Rectal smooth muscle tissue (tissue), 1 donor: Measurements from ENCODE around the gene NHS.
"Not testable (repeated sequence)": the region's sequence is repeated elsewhere in the genome, so short reads cannot be mapped to it uniquely, and the experiment has no call there.

Experiments
- H3K27ac ChIP-seq: one replicate; pipeline ENCODE4 v1.7.0; 2013; ENCODE audit warnings: low read depth, low read length, inconsistent platforms
- H3K27me3 ChIP-seq: one replicate; pipeline ENCODE4 v1.7.0; 2013; ENCODE audit warnings: low read length; ENCODE audit not compliant: control insufficient read depth, insufficient read depth
- H3K36me3 ChIP-seq: one replicate; pipeline ENCODE4 v1.7.0; 2013; ENCODE audit warnings: low read length; ENCODE audit not compliant: control insufficient read depth, insufficient read depth
- H3K4me1 ChIP-seq: one replicate; pipeline ENCODE4 v1.7.0; 2013; ENCODE audit warnings: low read length; ENCODE audit not compliant: control insufficient read depth, insufficient read depth
- H3K4me3 ChIP-seq: one replicate; pipeline ENCODE4 v1.7.0; 2013; ENCODE audit warnings: low read length
- H3K9ac ChIP-seq: one replicate; pipeline ENCODE4 v1.7.0; 2013; ENCODE audit warnings: low read length

The NHS gene

DNA sequence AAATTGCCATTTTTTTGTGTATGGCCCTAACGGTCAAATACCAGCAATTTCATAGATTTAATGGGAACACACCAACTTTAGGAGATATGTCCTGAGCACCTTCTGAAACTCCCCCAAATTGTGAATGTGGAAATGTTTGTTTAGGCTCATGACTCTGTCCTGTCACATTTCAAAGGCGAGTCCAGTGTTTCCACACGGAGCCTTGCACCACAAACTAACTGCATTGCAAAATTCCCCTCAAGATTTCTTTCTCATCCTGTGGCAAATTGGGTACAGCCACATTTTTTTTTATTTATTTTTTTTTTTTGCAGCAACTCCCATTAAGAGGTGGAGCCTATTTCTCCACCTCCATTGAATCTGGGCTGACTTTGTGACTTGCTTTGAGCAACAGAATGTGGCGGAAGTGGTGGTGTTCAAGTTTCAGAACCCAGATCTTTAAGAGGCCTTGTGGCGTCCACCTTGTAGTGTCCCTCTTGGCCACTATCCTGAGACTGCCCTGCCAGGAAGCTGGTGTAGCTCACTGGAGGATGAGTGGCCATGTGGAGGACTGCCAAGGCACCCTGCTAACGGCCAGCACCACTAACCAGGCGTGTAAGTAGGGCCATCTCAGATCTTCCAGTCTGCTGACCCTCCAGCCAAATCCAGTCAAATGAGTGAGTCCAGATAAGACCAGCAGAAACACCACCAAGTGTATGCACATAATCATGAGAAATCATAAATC is 189.8 kb downstream of the NHS start:
- Histone ChIP-seq H3K9ac (no peak overlapping the region), H3K27ac (no peak overlapping the region), H3K27me3 (no peaks in the 10 kb centered on the region)

DNA sequence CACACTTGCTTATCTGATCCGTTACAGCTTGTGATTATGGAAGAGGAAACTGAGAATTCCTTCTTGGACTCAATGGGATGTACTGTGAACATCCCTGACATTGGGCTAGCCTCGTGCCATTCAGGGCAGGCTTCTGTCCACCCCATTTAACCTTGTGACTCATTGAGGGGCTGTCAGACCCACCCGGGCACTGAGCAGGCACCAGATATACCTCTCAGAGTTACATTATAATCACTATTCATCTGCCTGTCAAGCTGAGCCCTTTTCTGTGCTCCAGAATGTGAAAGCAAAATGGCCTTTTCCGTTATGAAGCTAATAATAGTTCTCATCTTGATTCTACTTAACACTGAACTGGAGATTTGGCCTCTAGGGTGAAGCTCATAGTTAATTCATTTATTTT is 191.7 kb downstream of the NHS start:
- Histone ChIP-seq H3K27ac (peak overlapping the region; percentile 30), H3K4me1 (no peaks in the 10 kb centered on the region), H3K9ac (no peak overlapping the region), H3K4me3 (no peak overlapping the region), H3K27me3 (no peaks in the 10 kb centered on the region), H3K36me3 (no peaks in the 10 kb centered on the region)

More for the DNA sequence above, 189.8 kb downstream of the NHS start:
- H3K4me3 ChIP-seq: no peak overlapping the region
- no peaks in the 10 kb centered on the region for H3K36me3 ChIP-seq
- H3K4me1 ChIP-seq: peaks cover 8% of the 10 kb centered on the region

DNA sequence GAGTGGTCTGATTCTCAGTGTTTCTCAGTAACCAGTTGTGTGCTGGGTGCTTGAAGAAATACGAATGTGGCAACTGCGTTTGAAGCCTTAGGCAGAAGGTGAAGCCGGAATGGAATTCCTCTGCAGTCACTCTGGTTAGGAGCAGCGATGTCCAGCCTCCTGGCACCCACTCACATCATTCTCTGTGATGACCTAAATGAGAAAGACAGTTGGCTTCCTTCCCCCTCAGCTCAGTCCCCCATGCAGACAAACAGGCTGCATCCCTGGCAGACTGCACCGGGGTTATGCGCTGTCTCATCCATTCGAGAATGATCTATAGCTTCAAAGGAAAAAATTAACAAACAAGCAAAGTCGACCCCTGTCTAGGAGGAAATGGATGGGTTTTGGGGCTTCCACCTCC is 192.2 kb downstream of the NHS start:
- Histone ChIP-seq H3K4me3 (no peak overlapping the region), H3K4me1 (no peaks in the 10 kb centered on the region), H3K27ac (peak overlapping the region; percentile 53)

DNA sequence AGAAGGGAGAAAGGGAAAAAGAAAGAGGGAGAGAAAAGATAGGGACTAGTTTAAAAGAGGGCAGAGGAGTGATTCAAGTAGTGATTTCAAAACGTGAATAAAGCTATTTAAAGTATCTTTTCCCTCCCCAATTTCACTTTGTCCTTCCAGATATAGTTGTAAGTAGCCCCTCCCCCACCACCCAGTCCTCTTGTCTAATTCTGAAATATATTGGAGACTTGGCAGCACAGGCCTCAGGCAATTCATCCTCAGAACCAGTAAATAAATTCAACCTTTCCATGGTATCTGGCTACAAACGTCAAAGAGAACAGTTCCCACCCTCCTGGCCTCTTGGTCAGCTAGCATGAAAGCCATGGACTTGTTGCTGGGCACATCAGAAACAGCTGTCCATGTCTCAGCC is 192.8 kb downstream of the NHS start:
- H3K9ac ChIP-seq: no peak overlapping the region
- no peaks in the 10 kb centered on the region for H3K36me3 ChIP-seq
- peak overlapping the region; percentile 53 for H3K27ac ChIP-seq

More for the DNA sequence above, 192.2 kb downstream of the NHS start:
- no peaks in the 10 kb centered on the region for H3K27me3 ChIP-seq
- H3K9ac ChIP-seq: no peak overlapping the region
- H3K36me3 ChIP-seq: no peaks in the 10 kb centered on the region

DNA sequence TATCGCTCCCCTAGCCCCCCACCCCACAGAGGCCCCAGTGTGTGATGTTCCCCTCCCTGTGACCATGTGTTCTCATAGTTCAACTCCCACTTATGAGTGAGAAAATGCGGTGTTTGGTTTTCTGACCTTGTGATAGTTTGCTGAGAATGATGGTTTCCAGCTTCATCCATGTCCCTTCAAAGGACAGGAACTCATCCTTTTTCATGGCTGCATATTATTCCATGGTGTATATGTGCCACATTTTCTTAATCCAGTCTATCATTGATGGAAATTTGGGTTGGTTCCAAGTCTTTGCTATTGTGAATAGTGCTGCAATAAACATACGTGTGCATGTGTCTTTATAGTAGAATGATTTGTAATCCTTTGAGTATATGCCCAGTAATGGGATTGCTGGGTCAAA is 193.8 kb downstream of the NHS start:
- H3K9ac ChIP-seq, H3K36me3 ChIP-seq, H3K4me3 ChIP-seq, H3K27ac ChIP-seq, H3K27me3 ChIP-seq, H3K4me1 ChIP-seq: not testable (repeated sequence)

More for the DNA sequence above, 192.8 kb downstream of the NHS start:
- no peaks in the 10 kb centered on the region for H3K27me3 ChIP-seq
- no peak overlapping the region for H3K4me3 ChIP-seq
- no peaks in the 10 kb centered on the region for H3K4me1 ChIP-seq

DNA sequence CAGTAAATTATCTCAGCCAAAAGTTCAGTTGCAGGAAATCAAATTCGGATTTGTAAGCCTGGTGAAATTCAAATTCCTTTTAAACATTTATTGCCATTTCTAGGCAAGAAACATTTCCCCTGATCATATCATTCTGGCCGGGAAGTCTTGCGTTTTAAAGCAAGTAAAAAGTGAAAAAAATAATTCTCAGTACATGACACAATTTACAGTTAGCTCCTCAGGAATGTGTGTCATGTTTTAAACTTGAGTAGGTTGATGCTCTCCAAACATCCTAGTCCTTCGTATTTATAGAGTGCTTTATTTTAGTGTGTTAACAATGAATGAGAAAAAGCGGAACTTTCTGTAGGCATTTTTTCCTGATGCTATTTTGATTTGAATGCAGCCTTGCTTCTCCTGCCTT is 204.0 kb downstream of the NHS start:
- H3K4me3 ChIP-seq: no peak overlapping the region
- no peak overlapping the region for H3K27ac ChIP-seq
- no peak overlapping the region for H3K9ac ChIP-seq
- peaks cover 7% of the 10 kb centered on the region for H3K4me1 ChIP-seq
- H3K36me3 ChIP-seq: no peaks in the 10 kb centered on the region
- H3K27me3 ChIP-seq: peaks cover 3% of the 10 kb centered on the region

DNA sequence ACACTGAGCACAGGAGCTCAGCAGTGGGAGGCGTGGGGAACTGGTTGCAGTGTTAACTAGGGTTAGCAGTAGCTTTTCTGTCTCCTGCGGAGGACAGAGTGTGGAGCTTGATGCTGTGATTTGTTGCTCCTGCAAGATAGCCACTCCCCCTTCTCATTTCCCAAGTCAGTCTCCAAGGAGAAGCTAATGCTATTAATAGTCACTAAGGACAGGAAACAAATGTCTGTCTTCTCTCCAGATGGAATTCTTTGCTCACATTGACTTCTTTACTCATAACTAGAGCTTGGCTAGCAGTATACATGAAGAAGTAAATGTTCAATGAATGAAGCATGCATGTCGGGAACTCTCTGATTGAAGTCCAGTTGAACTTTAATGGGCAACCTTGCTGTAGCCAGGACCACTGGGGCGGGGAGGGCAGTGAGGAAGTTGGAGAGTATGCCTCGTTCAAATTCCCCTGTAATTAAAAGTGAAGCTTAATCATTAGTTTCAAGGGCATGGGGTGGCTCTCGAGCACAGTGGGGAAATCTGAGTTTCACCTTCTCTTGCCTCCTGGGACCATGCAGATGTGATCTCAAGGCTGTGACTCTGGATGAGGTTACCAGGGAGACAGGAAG is 205.6 kb downstream of the NHS start:
- H3K9ac ChIP-seq: no peak overlapping the region
- no peaks in the 10 kb centered on the region for H3K27me3 ChIP-seq
- no peak overlapping the region for H3K4me3 ChIP-seq
- H3K27ac ChIP-seq: peak overlapping the region; percentile 32
- peaks cover 7% of the 10 kb centered on the region for H3K4me1 ChIP-seq
- H3K36me3 ChIP-seq: no peaks in the 10 kb centered on the region

DNA sequence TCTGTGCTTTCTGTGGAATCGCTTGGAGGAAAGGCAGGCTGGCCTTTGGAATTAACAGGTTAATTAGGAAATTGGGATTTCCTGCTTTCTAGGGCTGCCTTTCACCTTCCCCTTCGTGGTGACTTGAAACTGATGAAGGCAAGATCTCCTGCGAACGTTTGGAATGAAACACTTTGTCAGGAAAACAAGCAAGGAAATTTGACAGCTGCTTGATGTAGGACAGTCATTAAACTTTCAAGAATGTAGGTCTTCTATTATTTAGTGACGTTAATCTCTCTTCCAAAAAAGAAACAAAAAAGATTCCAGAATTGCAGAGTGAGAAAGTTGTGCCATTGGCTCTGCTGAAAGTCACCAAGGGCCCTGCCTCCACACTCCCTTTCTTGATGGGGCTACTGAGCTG is 206.6 kb downstream of the NHS start:
- H3K4me3 ChIP-seq: no peak overlapping the region
- H3K27ac ChIP-seq: no peak overlapping the region
- no peaks in the 10 kb centered on the region for H3K36me3 ChIP-seq
- peaks cover 7% of the 10 kb centered on the region for H3K4me1 ChIP-seq
- H3K9ac ChIP-seq: no peak overlapping the region
- H3K27me3 ChIP-seq: no peaks in the 10 kb centered on the region

DNA sequence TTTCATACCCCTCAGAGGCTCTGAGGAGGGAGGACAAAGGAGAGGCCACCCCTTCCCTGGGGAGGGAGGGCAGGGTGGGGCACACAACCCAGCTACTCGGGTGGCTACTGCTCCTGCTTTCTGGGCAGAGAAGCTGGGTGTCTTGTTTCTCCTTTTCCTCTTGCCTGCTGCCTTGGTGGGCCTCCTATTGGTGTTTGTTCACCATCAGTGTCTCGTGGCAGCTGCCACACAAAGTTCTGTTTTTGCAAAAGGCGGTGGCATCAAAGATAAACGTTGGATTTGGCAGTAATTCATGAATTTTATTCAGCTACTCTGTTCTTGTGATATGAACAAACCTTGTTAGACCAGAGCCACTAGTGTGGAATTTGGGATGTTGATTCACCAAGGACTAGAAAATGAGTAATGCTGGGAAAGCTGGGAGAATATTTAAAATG is 209.3 kb downstream of the NHS start:
- H3K27ac ChIP-seq: no peak overlapping the region
- peaks cover 7% of the 10 kb centered on the region for H3K4me1 ChIP-seq

DNA sequence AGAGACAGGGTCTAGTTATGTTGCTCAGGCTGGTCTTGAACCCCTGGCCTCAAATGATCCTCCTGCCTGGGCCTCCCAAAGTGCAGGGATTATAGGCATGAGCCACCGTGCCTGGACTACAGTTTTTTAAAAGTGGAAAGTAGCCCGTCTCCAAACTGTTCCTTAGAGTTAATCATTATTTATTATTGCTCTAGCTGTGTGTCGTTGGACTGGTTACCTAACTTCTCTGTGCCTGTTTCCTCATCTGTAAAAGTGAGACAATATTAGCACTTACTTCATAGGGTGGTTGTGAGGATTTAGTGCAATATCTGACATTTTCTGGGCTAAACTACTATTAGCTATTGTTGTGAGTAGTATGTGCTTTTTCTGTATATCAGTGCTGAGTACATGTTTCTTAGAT is 210.0 kb downstream of the NHS start:
- Histone ChIP-seq H3K36me3 (no peaks in the 10 kb centered on the region), H3K27me3 (no peaks in the 10 kb centered on the region), H3K27ac (no peak overlapping the region), H3K9ac (no peak overlapping the region), H3K4me1 (peaks cover 7% of the 10 kb centered on the region), H3K4me3 (no peak overlapping the region)

More for the DNA sequence above, 209.3 kb downstream of the NHS start:
- H3K4me3 ChIP-seq: no peak overlapping the region
- no peak overlapping the region for H3K9ac ChIP-seq
- H3K36me3 ChIP-seq: no peaks in the 10 kb centered on the region
- H3K27me3 ChIP-seq: no peaks in the 10 kb centered on the region

DNA sequence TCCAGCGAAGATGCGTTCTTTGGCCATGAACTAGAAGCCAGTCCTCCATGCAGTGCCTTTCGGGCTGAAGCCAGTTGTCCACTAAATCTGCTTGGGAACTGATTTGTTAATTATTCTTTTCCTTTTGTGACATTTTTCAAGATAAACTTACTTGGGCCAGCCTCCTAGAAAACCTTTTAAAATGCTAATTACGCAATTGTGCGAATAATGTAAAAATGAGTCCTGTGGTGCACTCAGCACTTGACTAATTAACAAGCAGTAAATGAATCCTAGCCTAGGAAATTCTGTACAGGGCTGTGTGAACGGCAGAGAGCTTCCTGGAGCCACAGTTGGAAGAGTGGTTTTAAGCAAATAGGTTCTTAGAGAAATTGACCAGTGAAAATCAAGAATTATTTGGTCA is 212.4 kb downstream of the NHS start:
- Histone ChIP-seq H3K27me3 (no peaks in the 10 kb centered on the region), H3K36me3 (no peaks in the 10 kb centered on the region), H3K4me3 (no peak overlapping the region), H3K4me1 (no peaks in the 10 kb centered on the region), H3K9ac (no peak overlapping the region), H3K27ac (no peak overlapping the region)

DNA sequence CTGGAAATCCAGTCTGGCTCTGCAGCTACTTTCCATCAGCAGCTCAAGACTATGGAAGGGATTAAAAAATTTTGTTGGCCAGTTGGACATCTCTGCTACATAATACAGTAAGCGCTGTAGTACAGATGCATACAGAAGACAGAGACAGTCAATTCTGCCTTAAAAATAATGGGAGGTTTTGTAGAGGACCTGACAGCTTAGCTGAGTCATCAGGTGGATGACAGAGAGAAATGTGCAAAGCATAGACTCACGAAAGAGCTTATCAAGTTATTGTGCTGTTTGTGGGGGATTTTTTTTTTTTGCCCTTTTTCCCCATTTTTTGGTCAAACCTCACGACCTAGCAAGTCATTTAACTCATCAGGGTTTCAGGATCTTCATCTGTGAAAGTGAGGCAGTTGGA is 213.3 kb downstream of the NHS start:
- no peaks in the 10 kb centered on the region for H3K4me1 ChIP-seq
- H3K36me3 ChIP-seq: no peaks in the 10 kb centered on the region

More for the DNA sequence above, 213.3 kb downstream of the NHS start:
- Histone ChIP-seq H3K4me3 (no peak overlapping the region), H3K27ac (no peak overlapping the region), H3K9ac (no peak overlapping the region), H3K27me3 (no peaks in the 10 kb centered on the region)
